H54 (cell line): ENCODE results near the gene MED16.

Experiments
- DNase-seq: peaks from one replicate; pipeline ENCODE4 v3.0.0; 2011; ENCODE audit warnings: low spot score, mixed read lengths; ENCODE audit not compliant: insufficient read length
- FAIRE-seq: peaks from 3 replicates; lab custom pipeline; 2011; peaks lifted over from hg19 to GRCh38; lab: Jason Lieb, UNC
- POLR2A ChIP-seq: IDR thresholded peaks from 2 replicates; pipeline ENCODE4 v1.6.1; 2011; ENCODE audit warnings: low read depth, mild to moderate bottlenecking, low read length

MED16 gene

DNA sequence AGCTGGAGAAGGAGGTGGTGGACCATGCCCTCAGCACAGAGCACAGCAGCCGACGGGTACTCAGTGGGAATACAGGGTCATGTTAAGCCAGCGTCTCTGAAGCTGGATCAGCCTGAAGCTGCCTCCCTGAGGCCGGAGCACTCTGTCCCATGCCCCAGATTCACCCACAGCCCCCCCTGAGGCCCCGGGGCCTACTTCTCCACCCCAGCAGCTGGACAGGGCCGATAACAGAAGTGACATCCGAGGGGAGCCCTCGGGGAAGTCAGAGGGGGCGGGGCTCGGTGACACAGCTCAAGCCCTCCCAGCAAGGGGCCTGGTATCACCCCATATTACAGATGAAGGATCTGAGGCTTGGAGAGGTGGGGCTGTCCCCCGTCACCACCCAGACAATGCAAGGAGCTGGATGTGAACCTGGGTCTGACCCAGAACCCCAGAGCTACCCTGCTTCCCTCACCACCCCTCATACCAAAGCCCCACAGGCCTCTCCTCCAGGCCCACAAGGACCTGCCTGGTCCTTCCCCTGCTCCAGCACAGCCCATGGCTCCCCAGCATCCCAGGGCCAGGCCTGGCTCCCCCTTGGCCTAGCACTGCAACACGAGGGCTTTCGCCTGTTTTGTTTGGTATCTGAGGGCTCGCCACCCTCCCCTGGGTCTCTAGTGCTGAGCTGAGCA lies 14.3 kb upstream of the MED16 start:
- DNase-seq (no peak), FAIRE-seq (no peak)
- TF ChIP-seq POLR2A, result no peak

DNA sequence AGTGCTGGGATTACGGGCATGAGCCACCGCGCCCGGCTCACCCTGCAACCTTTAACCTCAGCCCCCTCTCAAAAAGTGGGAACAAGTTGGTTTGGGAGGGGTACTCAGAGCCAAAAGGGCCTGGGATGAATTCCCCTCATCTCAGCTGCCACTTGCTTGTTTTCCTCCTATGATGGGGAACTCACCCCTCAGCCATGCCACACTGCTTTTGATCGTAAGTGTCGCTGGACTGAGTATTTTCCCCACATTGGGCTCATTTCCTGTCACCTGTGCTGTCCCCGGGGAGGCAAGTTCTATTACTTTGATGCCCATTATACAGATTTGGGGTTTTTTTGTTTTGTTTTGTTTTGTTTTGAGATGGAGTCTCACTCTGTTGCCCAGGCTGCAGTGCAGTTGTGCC lies 13.5 kb upstream of the MED16 start:
- no peak for TF ChIP-seq POLR2A
- FAIRE-seq (no peak), DNase-seq (no peak)

DNA sequence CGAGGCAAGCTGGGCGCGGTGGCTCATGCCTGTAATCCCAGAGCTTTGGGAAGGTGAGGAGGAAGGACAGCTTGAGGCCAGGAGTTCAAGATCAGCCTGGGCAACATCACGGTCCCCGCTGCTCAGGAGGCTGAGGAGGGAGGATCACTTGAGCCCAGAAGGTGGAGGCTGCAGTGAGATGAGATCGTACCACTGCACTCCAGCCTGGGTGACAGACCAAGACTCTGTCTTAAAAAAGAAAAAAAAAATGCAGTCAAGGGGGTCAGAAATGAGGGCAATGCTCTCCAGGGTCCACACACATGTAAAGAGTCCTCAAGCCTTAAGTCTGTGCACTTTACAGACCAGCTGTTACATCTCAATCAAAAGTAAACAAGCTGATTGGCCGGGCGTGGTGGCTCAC lies 11.6 kb upstream of the MED16 start:
- TF ChIP-seq POLR2A, result no peak
- DNase-seq (no peak), FAIRE-seq (no peak)

DNA sequence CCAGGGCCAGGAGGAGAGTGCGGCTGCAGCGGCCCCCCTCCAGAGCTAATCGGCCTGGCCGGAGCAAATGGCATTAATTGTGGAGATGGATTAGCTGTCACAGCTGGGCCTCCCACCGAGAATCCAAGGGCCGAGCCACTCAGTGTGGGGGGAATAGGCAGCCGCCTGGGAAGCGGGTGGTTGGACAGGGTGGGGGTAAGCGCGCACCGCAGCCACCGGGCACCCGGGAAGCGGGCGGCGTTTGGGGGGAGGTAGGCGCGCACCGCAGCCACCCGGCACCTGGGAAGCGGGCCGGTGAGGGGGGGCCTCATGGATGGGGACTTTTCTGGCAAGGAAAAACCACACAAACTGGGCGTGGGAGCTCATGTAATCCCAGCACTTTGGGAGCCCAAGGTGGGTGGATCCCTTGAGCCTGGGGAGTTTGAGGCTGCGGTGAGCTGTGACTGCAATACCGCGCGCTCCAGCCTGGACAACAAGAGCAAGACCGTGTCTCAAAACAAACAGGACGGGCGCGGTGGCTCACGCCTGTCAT lies 10.3 kb upstream of the MED16 start:
- FAIRE-seq (no peak), DNase-seq (no peak)
- TF ChIP-seq POLR2A, result no peak

DNA sequence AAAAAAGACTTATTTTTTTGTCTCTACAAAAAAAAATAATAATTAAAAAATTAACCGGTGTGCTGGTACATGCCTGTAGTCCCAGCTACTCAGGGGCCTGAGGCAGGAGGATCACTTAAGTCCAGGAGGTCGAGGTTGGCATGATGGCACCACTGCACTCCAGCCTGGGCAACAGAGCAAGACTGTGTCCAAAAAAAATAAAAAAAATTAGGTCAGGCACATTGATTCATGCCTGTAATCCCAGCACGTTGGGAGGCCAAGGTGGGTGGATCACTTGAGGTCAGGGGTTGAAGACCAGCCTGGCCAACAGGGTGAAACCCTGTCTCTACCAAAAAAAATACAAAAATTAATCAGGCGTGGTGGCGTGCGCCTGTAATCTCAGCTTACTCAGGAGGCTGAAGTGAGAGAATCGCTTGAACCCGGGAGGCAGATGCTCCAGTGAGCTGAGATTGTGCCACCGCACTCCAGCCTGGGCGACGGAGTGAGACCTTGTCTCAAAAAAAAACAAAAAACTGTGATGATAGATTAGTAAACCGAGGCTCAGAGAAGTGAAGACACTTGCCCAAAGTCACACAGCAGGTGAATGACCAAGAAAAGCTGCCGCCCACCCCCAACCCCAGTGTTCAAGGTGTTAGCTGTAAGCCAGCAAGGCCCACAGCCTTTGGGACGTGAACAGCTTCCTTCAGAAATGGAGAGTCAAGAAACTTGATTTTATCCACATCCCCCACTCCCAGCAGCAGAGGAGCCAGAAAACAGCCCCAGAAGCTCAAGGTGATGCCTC lies 9.6 kb upstream of the MED16 start:
- FAIRE-seq (no peak), DNase-seq (no peak)
- TF ChIP-seq POLR2A, result no peak

DNA sequence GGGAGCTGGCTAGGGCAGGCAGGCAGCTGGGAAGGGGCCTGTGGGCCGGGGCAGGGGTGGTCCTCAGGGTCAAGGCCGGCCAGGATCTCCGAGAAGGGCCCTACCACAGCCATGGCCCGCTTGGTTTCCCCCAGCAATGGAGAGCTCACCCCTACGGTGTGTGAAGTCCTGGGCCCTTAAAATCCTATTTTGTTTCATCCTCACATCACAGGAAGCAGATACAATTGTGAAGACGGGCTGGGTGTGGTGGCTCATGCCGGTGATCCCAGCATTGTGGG lies 9.0 kb upstream of the MED16 start:
- no peak for FAIRE-seq
- TF ChIP-seq POLR2A, result no peak
- DNase-seq, result no peak

DNA sequence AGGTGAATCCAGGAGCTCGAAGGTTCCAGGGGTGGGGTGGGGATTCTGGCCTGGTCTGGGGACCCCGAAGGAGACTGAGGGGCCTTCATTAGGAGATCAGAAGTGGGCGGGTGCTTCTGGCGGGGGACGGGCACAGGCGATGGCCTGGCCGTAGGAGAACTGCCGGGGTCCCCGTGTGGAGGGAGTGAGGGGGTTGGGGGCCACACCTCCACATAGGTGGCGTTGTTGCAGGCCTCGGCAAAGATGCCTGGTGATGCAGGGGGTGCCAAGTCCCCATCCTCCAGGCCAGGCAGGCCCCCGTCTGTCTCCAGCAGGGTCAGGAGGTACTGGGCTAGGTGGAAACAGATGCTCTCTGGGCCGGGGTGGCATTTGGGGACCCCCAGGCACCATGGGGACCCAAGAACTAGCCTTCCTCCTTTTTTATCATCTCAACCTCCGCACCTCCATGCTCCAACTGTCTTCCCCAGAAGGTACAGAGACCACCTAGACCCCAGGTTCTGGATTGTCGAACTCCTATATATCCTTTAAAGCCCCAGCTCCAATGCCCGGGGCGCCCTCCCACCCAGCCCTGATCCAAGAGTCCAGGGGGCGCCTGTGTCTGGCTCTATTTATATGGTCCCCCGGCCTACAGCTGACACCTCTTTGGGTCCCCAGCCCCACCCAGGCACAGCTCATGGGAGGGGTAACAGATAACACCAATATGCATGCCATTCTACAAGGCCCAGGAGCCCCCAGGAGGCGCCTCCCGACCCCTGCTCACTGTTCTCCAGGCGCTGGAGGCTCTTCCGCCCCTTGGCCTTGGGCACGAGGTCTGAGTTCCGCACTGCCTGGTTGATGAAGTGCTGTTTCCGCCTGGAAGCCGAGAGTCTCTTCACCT lies 8.5 kb upstream of the MED16 start:
- DNase-seq (no peak), FAIRE-seq (no peak)
- no peak for TF ChIP-seq POLR2A

DNA sequence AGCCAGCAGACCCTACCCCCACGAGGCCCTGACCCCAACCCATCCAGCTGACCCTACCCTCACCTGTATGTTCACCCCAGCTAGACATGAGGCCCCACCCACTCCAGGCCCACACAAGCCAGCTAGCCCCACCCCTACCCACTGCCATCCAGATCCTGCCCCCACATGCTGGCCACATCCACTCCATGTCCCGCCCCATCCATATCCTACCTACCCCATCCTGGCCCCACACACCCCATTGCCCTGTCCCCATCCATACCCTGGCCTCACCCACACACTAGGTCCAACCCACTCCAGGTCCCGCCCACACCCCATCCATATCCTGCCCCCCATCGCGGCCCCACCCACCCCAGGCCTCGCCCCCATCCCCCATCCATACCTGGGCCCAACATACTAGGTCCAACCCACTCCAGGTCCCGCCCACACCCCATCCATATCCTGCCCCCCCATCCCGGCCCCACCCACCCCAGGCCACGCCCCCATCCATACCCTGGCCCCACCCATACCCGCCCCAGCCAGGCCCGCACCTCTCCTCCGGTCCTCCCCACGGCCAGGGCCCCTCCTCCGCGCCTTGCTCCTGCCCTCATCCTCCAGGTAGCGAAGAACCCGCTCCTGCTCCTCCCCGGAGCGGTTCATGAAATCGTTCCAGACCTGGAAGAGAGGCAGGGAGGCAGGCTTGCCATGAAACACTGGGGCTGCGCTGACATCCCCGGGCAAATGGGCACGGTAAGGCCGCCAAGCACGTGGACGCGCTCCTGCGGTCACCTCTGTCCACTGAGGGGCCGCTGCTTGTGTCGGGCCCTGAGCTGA lies 7.5 kb upstream of the MED16 start:
- DNase-seq (peak; percentile 72), FAIRE-seq (no peak)
- TF ChIP-seq POLR2A, result no peak

DNA sequence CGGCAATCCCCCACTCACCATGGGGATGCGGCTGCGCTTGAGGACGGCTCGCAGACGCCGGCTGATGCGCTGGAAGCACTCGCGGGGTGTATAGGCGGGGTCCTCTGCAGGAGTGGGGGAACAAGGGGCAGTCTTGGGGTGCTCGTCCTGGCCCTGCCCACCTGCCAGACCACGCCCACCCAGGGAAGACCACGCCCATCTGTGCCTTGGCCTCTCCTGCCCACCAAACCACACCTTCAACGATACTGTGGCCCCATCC lies 7.0 kb upstream of the MED16 start:
- FAIRE-seq (no peak), DNase-seq (no peak)
- no peak for TF ChIP-seq POLR2A

DNA sequence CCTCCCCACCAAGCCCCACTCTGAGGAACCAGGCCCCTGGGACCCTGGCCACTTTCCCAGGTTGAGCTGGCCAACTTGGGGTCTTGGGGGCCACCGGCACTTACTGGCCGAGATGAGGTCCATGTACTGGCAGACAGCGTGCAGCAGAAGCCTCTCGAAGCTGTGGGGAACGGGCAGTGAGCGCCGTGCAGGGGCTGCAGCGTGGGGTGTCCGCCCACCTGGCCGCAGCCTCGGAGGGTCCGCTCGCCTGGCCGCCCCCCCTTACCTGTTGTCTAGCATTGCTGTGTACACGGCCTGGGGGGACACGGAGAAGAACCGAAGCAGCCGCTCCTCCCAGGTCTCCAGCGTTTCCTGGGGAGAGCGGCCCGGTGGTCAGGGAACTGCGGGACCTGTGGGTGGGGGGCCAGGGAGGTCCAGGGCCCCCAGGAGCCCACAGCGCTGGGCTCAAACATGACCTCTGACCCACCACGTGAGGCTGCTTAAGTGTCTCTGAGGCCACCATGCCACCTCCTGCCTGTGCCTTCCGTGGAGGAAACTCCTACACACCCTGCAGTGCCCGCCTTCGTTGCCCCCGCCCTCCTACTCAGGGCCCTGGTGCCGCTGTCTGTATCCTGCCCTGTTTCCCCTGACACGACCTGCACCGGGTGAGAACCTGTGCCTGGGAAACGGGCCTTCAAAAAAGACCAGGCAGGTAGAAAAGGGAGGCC lies 6.5 kb upstream of the MED16 start:
- no peak for DNase-seq
- TF ChIP-seq POLR2A, result no peak
- FAIRE-seq, result no peak

DNA sequence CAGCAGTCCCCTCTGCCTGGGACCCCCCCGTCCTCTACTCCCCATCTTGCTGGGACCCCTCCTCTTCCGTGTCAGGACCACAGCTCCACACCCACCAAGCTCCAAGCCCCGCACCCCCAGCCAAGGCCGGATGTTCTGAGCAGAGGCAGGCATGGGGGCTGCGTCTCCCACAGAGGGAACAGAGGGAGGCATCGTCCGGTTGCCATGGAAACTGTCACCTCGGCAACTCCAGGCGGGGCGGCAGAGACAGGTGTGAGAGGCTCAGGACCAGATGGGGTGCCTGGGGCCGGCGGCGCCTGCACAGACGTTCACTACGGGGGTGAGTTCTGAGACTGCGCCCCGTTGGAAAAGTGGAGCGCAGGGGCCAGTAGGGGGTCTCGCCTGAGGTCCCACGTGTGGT lies 5.7 kb upstream of the MED16 start:
- DNase-seq, result no peak
- no peak for TF ChIP-seq POLR2A
- no peak for FAIRE-seq

DNA sequence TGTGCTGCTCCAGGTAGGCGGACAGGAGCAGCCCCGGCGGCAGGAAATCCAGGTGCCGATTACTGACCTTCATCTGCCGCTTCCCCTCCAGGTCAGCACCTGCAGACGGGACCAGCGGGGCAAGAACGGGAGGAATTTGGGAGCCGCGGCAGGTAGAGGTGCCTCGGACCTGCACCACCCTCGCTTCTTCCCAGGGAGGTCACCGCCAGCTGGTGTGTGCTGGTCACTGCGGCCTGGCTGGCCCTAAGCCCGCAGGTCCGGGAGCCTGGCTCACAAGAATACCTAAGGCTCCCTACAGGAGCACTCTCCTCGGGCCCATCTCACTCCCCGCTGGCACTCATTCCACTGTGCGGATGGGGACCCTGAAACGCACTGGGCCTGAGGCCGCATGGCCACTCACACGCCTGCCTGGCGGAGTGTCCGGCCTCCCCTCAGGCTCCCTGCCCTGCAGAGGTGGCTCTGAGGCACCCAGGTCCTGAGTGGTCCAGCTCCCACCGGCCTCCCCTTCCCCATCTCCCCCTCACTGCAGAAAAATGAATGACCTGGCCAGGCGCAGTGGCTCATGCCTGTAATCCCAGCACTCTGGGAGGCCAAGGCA lies 4.6 kb upstream of the MED16 start:
- no peak for TF ChIP-seq POLR2A
- FAIRE-seq (no peak), DNase-seq (no peak)

DNA sequence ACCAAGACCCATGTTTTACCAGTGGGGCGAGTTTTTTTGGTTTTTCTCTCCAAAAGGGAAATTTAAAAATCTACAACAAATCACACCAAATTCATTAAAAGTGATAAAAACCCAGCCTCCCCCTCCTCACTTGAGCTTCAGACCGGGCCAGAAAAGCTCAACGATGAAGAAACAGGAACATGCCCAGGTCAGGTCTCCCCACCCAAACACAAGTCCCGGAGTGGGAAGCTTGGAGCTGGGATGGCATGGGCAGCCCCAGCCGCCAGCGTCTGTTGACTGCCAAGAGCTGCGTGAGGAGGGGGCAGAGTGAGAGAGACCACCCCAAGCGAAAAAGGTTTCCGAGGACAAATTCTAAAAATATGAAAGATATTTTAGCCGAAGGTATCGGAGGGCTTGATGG lies 4.0 kb upstream of the MED16 start:
- DNase-seq (no peak), FAIRE-seq (no peak)
- TF ChIP-seq POLR2A, result no peak
